Measurements from ENCODE around the gene DHDH.

Gene DHDH

GRCh38 chr19:48950159-48950558 lies 16.7 kb downstream of the DHDH start:
- no peak for DNase-seq (ENCODE audit: low read depth)

GRCh38 chr19:48950830-48951519 lies 17.5 kb downstream of the DHDH start:
- no peak for DNase-seq (ENCODE audit: low read depth)

GRCh38 chr19:48953141-48953540 lies 19.6 kb downstream of the DHDH start:
- no peak for DNase-seq (ENCODE audit: low read depth)

GRCh38 chr19:48953990-48954594 lies 20.6 kb downstream of the DHDH start:
- no peak for DNase-seq (ENCODE audit: low read depth)

- peak; percentile 88 for DNase-seq (ENCODE audit: low read depth)
Measured at GRCh38 chr19:48954595-48955307, 21.3 kb downstream of the DHDH start, which contains the start of gene BAX. Gene BAX (plus strand): TSS chr19:48954875. CDS start chr19:48954929, 54 bp downstream.

- no peak for DNase-seq (ENCODE audit: low read depth)
Measured at GRCh38 chr19:48955308-48955958, 21.9 kb downstream of the DHDH start.

- DNase-seq (ENCODE audit: low read depth) = no peak
Measured at GRCh38 chr19:48958006-48958405, 24.5 kb downstream of the DHDH start.

GRCh38 chr19:48959341-48960239 lies 26.1 kb downstream of the DHDH start:
- DNase-seq (ENCODE audit: low read depth) = no peak

- DNase-seq (ENCODE audit: low read depth) = no peak
Measured at GRCh38 chr19:48961051-48961649, 27.7 kb downstream of the DHDH start.

GRCh38 chr19:48961673-48962028 lies 28.2 kb downstream of the DHDH start:
- DNase-seq (ENCODE audit: low read depth) = no peak

- no peak for DNase-seq (ENCODE audit: low read depth)
Measured at GRCh38 chr19:48962029-48962848, 28.7 kb downstream of the DHDH start.

GRCh38 chr19:48962849-48963165 lies 29.3 kb downstream of the DHDH start:
- no peak for DNase-seq (ENCODE audit: low read depth)

- peak; percentile 55 for DNase-seq (ENCODE audit: low read depth)
Measured at GRCh38 chr19:48963371-48964204, 30.1 kb downstream of the DHDH start.

GRCh38 chr19:48964205-48965039 lies 30.9 kb downstream of the DHDH start:
- DNase-seq (ENCODE audit: low read depth) = no peak

- DNase-seq (ENCODE audit: low read depth) = peak; percentile 83
Measured at GRCh38 chr19:48965040-48965805, 31.7 kb downstream of the DHDH start, which contains the start of gene FTL. Gene FTL (plus strand): TSS chr19:48965309. CDS start chr19:48965508, 199 bp downstream.

GRCh38 chr19:48965806-48966540 lies 32.5 kb downstream of the DHDH start:
- peak; percentile 84 for DNase-seq (ENCODE audit: low read depth)
